Loucy (cell line): ENCODE measurements around the gene ANKFY1.

Experiments
- EZH2phosphoT487 ChIP-seq: fragments of 200-600 bp; IDR thresholded peaks from 2 replicates; pipeline ENCODE4 v1.6.1; 2018; ENCODE audit warnings: antibody characterized with exemption, mild to moderate bottlenecking, moderate library complexity, borderline replicate concordance
- TF ChIP-seq, protein P1 (sequence below): fragments of 200-600 bp; sonication (generic); conservative IDR thresholded peaks from 2 replicates; pipeline ENCODE4 v1.5.1; 2014; ENCODE audit warnings: mild to moderate bottlenecking, antibody characterized with exemption, low read length

DNA sequence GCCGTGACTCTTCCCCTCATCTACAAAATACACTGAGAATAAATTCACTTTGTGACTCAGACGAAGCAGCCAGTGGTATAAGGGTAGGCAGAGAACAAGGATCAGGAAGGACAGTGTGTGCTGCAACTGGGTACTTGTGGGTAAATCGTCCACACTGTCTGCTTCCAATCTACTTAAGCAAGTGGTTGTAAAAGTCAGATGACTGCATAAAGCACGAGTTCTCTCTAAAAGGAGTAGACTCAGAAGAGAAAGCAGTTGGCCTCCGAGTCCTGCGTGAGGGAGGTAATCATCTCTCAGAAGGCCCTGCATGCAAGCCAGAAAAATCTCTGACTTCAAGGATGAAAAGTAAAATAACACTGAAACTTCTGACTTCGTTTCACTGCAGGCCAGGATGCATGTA, 43.1 kb downstream of the ANKFY1 start:
- TF ChIP-seq, protein P1, sequence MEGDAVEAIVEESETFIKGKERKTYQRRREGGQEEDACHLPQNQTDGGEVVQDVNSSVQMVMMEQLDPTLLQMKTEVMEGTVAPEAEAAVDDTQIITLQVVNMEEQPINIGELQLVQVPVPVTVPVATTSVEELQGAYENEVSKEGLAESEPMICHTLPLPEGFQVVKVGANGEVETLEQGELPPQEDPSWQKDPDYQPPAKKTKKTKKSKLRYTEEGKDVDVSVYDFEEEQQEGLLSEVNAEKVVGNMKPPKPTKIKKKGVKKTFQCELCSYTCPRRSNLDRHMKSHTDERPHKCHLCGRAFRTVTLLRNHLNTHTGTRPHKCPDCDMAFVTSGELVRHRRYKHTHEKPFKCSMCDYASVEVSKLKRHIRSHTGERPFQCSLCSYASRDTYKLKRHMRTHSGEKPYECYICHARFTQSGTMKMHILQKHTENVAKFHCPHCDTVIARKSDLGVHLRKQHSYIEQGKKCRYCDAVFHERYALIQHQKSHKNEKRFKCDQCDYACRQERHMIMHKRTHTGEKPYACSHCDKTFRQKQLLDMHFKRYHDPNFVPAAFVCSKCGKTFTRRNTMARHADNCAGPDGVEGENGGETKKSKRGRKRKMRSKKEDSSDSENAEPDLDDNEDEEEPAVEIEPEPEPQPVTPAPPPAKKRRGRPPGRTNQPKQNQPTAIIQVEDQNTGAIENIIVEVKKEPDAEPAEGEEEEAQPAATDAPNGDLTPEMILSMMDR = no peak
- no peak for TF ChIP-seq EZH2phosphoT487
